Rectal smooth muscle tissue (tissue), 1 donor: Measurements from ENCODE around the gene TAS1R3.

Experiments
- H3K27ac ChIP-seq: one replicate; pipeline ENCODE4 v1.7.0; 2013; ENCODE audit warnings: low read depth, low read length, inconsistent platforms
- H3K27me3 ChIP-seq: one replicate; pipeline ENCODE4 v1.7.0; 2013; ENCODE audit warnings: low read length; ENCODE audit not compliant: control insufficient read depth, insufficient read depth
- H3K36me3 ChIP-seq: one replicate; pipeline ENCODE4 v1.7.0; 2013; ENCODE audit warnings: low read length; ENCODE audit not compliant: control insufficient read depth, insufficient read depth
- H3K4me1 ChIP-seq: one replicate; pipeline ENCODE4 v1.7.0; 2013; ENCODE audit warnings: low read length; ENCODE audit not compliant: control insufficient read depth, insufficient read depth
- H3K4me3 ChIP-seq: one replicate; pipeline ENCODE4 v1.7.0; 2013; ENCODE audit warnings: low read length
- H3K9ac ChIP-seq: one replicate; pipeline ENCODE4 v1.7.0; 2013; ENCODE audit warnings: low read length

The TAS1R3 gene

GRCh38 chr1:1353389-1354151 is 22.5 kb downstream of the TAS1R3 start:
- Histone ChIP-seq H3K27ac (no peak overlapping the region), H3K9ac (no peak overlapping the region), H3K4me3 (no peak overlapping the region), H3K36me3 (no peaks in the 10 kb centered on the region), H3K27me3 (peaks cover 5% of the 10 kb centered on the region), H3K4me1 (peaks cover 3% of the 10 kb centered on the region)

GRCh38 chr1:1354271-1355247 is 23.5 kb downstream of the TAS1R3 start:
- Histone ChIP-seq H3K36me3 (no peaks in the 10 kb centered on the region), H3K9ac (no peak overlapping the region), H3K27ac (peak overlapping the region; percentile 14), H3K27me3 (peaks cover 5% of the 10 kb centered on the region), H3K4me3 (no peak overlapping the region), H3K4me1 (peaks cover 9% of the 10 kb centered on the region)

GRCh38 chr1:1355416-1355815 is 24.3 kb downstream of the TAS1R3 start:
- Histone ChIP-seq H3K4me3 (no peak overlapping the region), H3K27me3 (peaks cover 5% of the 10 kb centered on the region), H3K4me1 (peaks cover 15% of the 10 kb centered on the region), H3K9ac (no peak overlapping the region), H3K27ac (peak overlapping the region; percentile 14), H3K36me3 (no peaks in the 10 kb centered on the region)

- Histone ChIP-seq H3K4me1 (peaks cover 22% of the 10 kb centered on the region), H3K27ac (peak overlapping the region; percentile 88), H3K9ac (no peak overlapping the region), H3K27me3 (peaks cover 8% of the 10 kb centered on the region), H3K36me3 (no peaks in the 10 kb centered on the region), H3K4me3 (peak overlapping the region; percentile 81)
These were observed 25.2 kb downstream of the TAS1R3 start for GRCh38 chr1:1356166-1356795.

GRCh38 chr1:1356796-1357401 is 25.8 kb downstream of the TAS1R3 start:
- H3K27ac ChIP-seq: peak overlapping the region; percentile 88
- no peak overlapping the region for H3K9ac ChIP-seq
- no peaks in the 10 kb centered on the region for H3K36me3 ChIP-seq
- H3K4me1 ChIP-seq: peaks cover 27% of the 10 kb centered on the region
- peaks cover 8% of the 10 kb centered on the region for H3K27me3 ChIP-seq
- H3K4me3 ChIP-seq: peak overlapping the region; percentile 81

- Histone ChIP-seq H3K4me1 (peaks cover 27% of the 10 kb centered on the region), H3K36me3 (no peaks in the 10 kb centered on the region), H3K27ac (peak overlapping the region; percentile 88), H3K27me3 (peaks cover 5% of the 10 kb centered on the region), H3K9ac (peak overlapping the region; percentile 49), H3K4me3 (peak overlapping the region; percentile 81)
These were observed 26.9 kb downstream of the TAS1R3 start for GRCh38 chr1:1357871-1358432.

- Histone ChIP-seq H3K27ac (peak within 1 kb of the TSS; percentile 88), H3K36me3 (no peaks in the 10 kb centered on the region), H3K9ac (peak within 1 kb of the TSS; percentile 49), H3K27me3 (peaks cover 3% of the 10 kb centered on the region), H3K4me1 (peaks cover 27% of the 10 kb centered on the region), H3K4me3 (peak within 1 kb of the TSS; percentile 81)
These were observed 27.6 kb downstream of the TAS1R3 start, which contains the start of gene MXRA8 for GRCh38 chr1:1358433-1359271. Gene MXRA8, minus strand, starts transcription at chr1:1358555. Its CDS starts 51 bp downstream, at chr1:1358504.

- Histone ChIP-seq H3K4me3 (peak overlapping the region; percentile 81), H3K36me3 (no peaks in the 10 kb centered on the region), H3K27ac (peak overlapping the region; percentile 88), H3K4me1 (peaks cover 27% of the 10 kb centered on the region), H3K27me3 (peaks cover 3% of the 10 kb centered on the region), H3K9ac (peak overlapping the region; percentile 10)
These were observed 28.2 kb downstream of the TAS1R3 start for GRCh38 chr1:1359308-1359663.

GRCh38 chr1:1359664-1360468 is 28.8 kb downstream of the TAS1R3 start:
- no peak overlapping the region for H3K9ac ChIP-seq
- no peaks in the 10 kb centered on the region for H3K36me3 ChIP-seq
- H3K27ac ChIP-seq: peak overlapping the region; percentile 88
- H3K27me3 ChIP-seq: peaks cover 3% of the 10 kb centered on the region
- peaks cover 25% of the 10 kb centered on the region for H3K4me1 ChIP-seq
- H3K4me3 ChIP-seq: peak overlapping the region; percentile 21

GRCh38 chr1:1360506-1361169 is 29.6 kb downstream of the TAS1R3 start:
- Histone ChIP-seq H3K36me3 (no peaks in the 10 kb centered on the region), H3K4me1 (peaks cover 25% of the 10 kb centered on the region), H3K9ac (no peak overlapping the region), H3K27me3 (peaks cover 3% of the 10 kb centered on the region), H3K4me3 (peak overlapping the region; percentile 44), H3K27ac (peak overlapping the region; percentile 88)
